GM18498 (cell line): ENCODE data around the gene KRTAP2-3.
"Not testable (repeated sequence)": the region's sequence is repeated elsewhere in the genome, so short reads cannot be mapped to it uniquely, and the experiment has no call there.

ENCODE experiments used
- ATAC-seq: cut with Tn5 transposase; IDR thresholded peaks from one replicate; pipeline ENCODE4 v1.9.1; 2021; ENCODE audit warnings: mild to moderate bottlenecking, moderate library complexity; ENCODE audit not compliant: unreplicated experiment

KRTAP2-3 gene, protein sequence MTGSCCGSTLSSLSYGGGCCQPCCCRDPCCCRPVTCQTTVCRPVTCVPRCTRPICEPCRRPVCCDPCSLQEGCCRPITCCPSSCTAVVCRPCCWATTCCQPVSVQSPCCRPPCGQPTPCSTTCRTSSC

DNA sequence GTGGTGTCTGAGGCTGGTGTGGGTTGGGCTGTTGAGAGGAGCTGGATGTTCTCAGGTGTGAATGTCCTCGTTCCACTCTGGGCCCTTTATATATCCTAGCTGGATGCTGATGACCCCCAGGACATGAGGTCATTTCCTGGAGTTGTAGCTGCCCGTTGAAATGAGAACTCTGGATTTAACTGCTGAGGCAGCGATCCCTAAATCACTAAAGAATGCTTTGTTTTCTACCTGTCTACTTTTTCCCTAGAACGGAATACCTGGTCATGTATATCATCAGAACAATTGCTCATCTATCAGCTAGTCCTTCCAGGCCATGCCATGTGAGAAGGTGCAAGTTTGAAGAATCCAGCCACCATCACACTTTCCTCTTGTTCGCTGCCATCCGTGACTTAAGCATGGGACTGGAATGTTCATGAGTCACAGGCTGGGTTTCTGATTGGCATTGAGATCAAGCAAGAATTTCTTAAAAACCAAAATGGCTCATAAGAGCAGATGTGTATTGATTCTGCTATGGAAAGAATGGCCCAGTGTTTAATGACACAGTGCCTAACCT lies at the start of gene KRTAP2-3:
Gene KRTAP2-3 (minus strand): TSS at position 63 of the 553 bp plus-strand sequence. CDS start 64 bp downstream, outside the sequence.
- no peak for ATAC-seq

DNA sequence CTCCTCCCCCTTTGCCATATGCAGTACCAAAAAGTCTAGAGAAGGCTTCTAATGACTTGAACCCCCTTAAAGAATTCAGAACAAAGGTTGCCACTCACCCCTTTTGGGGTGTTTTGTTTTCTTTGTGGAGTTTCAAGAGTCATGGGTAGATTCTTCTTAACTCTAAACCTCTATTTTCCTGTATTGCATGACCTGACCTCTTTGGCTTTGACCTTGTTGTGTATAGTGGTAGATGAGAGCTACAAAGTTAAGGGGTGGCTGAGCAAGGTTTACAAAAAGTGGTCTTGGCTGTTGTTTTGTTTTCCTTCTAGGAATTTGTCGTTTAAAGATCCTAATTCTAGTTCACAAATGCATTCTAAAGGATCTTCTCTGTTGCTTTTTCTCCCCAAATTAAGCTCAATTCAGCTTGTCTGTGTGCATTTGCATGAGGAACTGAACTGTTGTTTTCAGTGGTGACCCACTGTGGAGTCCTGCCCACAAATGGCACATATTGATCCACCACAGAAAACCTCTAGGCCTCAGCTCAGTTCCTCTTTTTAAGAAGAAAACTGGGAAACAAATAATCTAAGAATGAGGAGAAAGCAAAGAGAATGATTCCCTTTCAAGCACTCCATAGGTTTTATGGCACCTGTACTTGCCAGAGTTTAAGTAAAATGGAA lies 48.9 kb upstream of the KRTAP2-3 start:
- ATAC-seq, result not testable (repeated sequence)

- no peak for ATAC-seq
Observed at GRCh38 chr17:41107941-41108450, 48.1 kb upstream of the KRTAP2-3 start.

GRCh38 chr17:41105347-41105746 lies 45.4 kb upstream of the KRTAP2-3 start, which contains the start of gene KRTAP4-9:
KRTAP4-9 (plus strand) TSS chr17:41105389; CDS start chr17:41105389, 0 bp downstream.
- not testable (repeated sequence) for ATAC-seq

GRCh38 chr17:41104386-41105038 lies 44.6 kb upstream of the KRTAP2-3 start:
- ATAC-seq, result not testable (repeated sequence)

DNA sequence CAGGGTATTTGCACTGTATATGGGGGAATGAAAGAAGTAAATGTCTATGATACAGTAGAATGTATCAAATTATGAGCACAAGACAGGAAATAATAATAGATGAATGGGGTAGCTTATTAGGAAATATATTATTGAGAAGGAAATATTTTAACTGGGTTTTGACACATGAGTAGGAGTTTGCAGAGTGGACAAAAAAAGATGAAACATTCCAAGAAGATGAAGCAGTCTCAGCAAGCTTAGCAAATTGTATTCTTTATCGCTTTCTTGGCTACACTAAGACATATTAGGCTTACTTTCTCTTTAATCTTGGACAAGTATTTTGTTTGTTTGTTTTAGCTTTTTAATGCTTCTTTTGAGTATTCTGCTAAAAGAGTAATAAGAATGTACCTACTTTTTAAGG lies 44.0 kb upstream of the KRTAP2-3 start:
- ATAC-seq, result no peak

DNA sequence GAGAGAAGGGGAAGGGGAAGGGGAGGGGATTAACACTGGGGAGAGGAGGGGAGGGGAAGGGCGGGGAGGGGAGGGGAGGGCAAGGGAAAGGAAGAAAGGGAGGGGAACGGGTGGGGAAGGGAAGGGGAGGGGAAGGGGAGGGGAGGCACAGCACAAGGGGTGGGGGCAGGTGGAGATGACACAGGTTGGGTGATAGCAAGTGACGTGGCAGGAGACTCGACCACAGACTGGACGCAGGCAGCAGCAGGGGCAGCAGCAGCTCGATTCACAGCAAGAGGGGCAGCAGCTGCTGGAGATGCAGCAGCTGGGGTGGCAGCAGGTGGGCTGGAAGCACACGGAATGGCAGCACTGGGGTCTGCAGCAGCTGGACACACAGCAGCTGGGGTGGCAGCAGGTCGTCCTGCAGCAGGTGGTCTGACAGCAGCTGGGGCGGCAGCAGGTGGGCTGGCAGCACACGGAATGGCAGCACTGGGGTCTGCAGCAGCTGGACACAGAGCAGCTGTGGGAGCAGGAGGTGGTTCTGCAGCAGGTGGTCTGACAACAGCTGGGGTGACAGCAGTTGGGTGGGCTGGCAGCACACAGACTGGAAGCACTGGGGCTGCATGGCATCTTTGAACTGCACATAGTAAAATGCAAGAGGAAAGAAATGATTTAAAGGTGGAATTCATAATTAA lies 41.8 kb upstream of the KRTAP2-3 start, which contains the start of gene KRTAP4-16:
Gene KRTAP4-16 (minus strand): TSS at position 624 of the 674 bp plus-strand sequence. CDS start 0 bp downstream, at position 624.
- ATAC-seq, result no peak

- not testable (repeated sequence) for ATAC-seq
Observed at GRCh38 chr17:41099682-41100480, 40.0 kb upstream of the KRTAP2-3 start.

DNA sequence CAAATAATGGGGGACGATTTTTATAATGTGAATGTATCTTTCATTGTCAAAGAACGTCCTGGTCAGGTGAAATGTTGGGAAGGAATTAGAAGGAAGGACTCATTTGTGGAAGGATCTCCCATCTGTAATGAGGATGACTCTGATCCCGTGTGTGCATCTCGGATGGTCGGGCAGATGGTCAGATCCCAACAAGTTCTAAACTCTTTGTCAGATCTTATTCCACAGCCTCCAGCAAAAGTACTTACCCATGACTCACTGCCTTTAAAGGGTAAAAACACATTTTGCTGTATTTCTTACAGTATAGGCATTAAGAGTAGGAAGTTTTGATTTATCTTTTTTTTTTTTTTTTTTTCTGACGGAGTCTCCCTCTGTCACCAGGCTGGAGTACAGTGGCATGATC lies 38.6 kb upstream of the KRTAP2-3 start:
- no peak for ATAC-seq

DNA sequence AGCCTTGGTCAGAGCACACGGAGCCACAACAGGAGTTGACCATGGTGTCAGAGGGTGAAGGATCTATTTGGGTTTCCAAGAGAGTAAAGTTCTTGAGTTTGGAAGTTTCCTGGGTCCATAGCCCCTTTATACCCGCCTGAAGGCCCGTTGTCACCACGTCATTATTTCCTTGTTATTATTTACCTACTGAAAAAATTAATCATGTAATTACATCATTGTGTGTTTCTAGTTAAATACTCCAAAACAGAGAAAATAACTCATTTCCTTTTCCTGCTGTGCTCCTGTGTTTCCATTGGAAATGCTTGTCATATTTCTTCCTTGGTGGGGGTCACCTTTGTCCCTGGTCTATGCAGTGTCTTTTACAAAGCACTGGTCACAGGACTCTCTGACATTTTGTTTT lies 38.1 kb upstream of the KRTAP2-3 start, which contains the start of gene KRTAP4-8:
Gene KRTAP4-8 (minus strand): TSS at position 101 of the 400 bp plus-strand sequence. CDS start 58 bp downstream, at position 43.
- ATAC-seq, result no peak

DNA sequence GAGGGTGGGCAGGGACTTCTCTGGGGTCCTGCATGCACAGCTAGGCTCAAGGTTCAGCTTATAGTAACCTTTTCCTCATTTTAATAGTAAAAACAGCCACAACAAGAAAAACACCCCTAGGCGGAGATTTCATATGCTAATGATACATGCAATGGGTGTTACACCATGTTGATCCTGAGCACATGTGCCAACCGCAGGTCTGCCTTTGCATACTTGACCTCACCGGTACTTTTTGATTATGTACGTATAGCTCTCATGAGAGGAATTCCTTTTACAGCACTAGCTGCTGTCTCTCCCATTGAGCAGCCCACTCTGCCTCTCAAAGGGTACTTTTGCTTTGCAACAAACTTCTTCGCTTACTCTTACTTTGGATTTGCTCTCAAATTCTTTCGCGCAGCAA lies 36.1 kb upstream of the KRTAP2-3 start:
- no peak for ATAC-seq

- not testable (repeated sequence) for ATAC-seq
Observed at GRCh38 chr17:41088760-41089352, 28.9 kb upstream of the KRTAP2-3 start.

- ATAC-seq, result not testable (repeated sequence)
Observed at GRCh38 chr17:41084100-41084856, 24.4 kb upstream of the KRTAP2-3 start, which contains the start of gene KRTAP4-7. KRTAP4-7 (plus strand) TSS chr17:41084150; CDS start chr17:41084207, 57 bp downstream.

DNA sequence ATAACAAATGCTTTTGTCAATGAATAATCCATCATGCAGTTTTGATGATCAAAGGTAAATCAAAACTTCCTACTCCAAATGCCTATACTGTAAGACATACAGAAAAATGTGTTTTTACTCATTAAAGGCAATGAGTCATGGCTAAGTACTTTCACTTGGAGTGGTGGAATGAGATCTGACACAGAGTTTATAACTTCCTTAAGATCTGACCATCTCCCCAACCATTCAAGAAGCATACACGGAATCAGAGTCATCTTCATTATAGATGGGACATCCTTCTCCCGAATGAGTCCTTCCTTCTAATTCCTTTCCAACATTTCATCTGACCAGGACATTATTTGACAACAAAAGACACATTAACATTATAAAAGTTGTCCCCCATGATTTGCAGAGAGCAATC lies 23.5 kb upstream of the KRTAP2-3 start:
- not testable (repeated sequence) for ATAC-seq

GRCh38 chr17:41082626-41083025 lies 22.7 kb upstream of the KRTAP2-3 start:
- no peak for ATAC-seq

DNA sequence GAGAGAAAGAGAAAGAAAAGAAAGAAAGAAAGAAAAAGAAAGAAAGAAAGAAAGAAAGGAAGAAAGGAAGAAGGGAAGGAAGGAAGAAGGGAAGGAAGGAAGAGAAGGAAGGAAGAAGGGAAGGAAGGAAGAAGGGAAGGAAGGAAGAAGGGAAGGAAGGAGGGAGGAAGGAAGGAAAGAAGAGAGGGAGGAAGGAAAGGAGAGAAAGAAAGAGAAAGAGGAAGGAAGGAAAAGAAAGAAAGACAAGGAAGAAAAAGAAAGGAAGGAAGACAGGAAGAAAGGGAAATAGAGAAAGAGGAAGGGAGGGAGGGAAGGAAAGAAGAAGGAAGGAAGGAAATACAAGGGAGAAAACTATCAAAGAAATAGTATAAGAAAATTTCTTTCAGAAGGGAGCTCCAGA lies 16.9 kb upstream of the KRTAP2-3 start:
- ATAC-seq, result no peak

- ATAC-seq, result no peak
Observed at GRCh38 chr17:41073676-41074075, 13.8 kb upstream of the KRTAP2-3 start.

DNA sequence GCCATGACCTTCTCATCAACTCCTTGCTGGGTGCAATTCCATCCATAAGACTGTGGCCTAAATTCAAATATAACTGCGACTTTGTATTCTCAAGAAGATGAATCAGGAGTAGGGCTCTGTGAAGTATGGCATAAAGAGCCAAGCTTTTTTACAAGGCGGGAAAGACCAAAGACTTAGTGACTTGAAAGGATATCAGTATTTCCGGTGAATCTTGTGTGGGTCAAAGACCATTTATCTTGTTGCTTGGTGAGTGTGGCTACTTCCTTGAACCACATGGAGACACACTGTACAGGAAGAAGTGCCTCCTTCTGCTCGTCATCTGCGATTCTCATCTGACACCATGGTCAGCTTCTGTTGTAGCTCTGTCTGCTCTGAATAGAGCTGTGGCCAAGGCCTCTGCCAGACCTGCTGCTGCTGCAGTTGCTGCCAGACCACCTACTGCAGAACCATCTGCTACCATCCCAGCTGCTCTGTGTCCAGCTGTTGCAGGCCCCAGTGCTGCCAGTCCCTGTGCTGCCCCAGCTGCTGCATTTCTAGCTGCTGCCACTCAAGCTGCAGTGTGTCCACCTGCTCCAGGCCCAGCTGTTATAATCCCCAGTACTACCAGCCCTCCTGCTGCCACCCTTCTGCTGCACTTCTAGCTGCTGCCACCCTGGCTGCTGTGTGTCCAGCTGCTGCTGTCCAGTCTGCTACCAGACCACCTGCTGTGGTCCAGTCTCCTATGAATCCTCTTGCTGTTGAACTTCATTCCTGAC lies 11.9 kb upstream of the KRTAP2-3 start:
- ATAC-seq, result no peak
